Hepatic stellate cell (primary cell): ENCODE results near the gene PIBF1.
"Not testable (repeated sequence)": the region's sequence is repeated elsewhere in the genome, so short reads cannot be mapped to it uniquely, and the experiment has no call there.

Experiments used
- DNase-seq: peaks from one replicate; pipeline ENCODE4 v3.0.0; 2011; ENCODE audit warnings: low spot score

The PIBF1 gene, protein sequence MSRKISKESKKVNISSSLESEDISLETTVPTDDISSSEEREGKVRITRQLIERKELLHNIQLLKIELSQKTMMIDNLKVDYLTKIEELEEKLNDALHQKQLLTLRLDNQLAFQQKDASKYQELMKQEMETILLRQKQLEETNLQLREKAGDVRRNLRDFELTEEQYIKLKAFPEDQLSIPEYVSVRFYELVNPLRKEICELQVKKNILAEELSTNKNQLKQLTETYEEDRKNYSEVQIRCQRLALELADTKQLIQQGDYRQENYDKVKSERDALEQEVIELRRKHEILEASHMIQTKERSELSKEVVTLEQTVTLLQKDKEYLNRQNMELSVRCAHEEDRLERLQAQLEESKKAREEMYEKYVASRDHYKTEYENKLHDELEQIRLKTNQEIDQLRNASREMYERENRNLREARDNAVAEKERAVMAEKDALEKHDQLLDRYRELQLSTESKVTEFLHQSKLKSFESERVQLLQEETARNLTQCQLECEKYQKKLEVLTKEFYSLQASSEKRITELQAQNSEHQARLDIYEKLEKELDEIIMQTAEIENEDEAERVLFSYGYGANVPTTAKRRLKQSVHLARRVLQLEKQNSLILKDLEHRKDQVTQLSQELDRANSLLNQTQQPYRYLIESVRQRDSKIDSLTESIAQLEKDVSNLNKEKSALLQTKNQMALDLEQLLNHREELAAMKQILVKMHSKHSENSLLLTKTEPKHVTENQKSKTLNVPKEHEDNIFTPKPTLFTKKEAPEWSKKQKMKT

GRCh38 chr13:72781451-72782439 lies at the start of gene PIBF1, which contains the start of gene DIS3:
Gene PIBF1 (plus strand): TSS chr13:72782133. CDS start chr13:72783470, 1,337 bp downstream.
Gene DIS3 (minus strand): TSS chr13:72781900. CDS start chr13:72781832, 68 bp downstream.
- DNase-seq = peak; percentile 92

- no peak for DNase-seq
Observed at GRCh38 chr13:72737033-72737432, 44.9 kb upstream of the PIBF1 start.

- DNase-seq = no peak
Observed at GRCh38 chr13:72740015-72740414, 41.9 kb upstream of the PIBF1 start.

GRCh38 chr13:72745260-72745659 lies 36.7 kb upstream of the PIBF1 start:
- no peak for DNase-seq

DNA sequence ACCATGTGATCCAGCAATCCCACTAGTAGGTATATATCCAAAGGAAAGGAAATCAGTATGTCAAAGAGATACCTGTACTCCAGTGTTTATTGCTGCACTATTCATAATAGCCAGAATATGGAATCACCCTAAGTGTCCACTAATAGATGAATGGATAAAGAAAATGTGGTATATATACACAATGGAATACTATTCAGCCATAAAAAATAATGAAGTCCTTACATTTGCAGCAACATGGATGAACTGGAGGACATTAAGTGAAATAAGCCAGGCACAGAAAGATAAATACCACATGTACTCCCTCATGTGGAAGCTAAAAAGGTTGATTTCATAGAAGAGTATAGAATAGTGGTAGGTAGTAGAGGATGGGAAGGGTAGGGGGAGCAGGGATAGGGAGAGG lies 30.7 kb upstream of the PIBF1 start:
- no peak for DNase-seq

- no peak for DNase-seq
Observed at GRCh38 chr13:72754111-72754510, 27.8 kb upstream of the PIBF1 start.

- no peak for DNase-seq
Observed at GRCh38 chr13:72757792-72758535, 24.0 kb upstream of the PIBF1 start.

GRCh38 chr13:72760189-72760588 lies 21.7 kb upstream of the PIBF1 start:
- no peak for DNase-seq

DNA sequence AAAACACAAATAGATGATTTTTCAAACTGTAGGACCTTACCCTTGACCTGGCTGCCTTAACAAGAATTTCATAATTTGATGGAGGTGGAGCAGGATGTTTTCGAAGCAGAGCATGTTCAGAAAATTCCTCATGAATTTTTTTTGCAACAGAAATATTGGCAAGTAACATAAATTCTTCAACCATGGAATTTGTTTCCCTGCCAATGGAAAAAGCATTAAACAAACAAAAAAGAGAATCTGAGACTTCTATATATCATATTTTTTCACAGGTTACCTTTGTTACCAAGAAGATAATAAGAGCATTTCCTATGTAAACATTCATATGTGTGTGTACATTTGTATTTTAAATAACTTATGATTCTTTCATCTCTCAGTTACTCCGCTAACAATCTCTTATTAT lies 18.5 kb upstream of the PIBF1 start:
- DNase-seq = no peak

GRCh38 chr13:72774019-72774418 lies 7.9 kb upstream of the PIBF1 start:
- DNase-seq = no peak

DNA sequence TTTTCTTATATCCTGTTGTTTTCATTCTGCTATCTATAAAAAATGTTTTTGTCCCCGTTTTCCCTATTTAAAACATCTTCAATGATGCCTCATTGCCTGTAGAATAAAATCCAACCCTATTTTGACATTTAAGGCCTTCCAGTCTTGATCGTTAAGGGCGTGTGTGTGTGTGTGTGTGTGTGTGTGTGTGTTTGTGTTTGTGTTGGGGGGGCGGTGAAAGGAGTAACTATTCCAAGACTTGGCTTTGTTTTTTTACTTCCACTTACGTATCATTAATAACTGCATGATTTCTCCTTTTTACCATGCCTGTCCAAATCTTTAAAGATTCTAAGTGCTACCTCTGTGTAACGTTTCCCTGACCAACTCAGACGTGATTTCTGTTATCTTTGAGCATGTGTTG lies 784 bp downstream of the PIBF1 start:
- no peak for DNase-seq

GRCh38 chr13:72784679-72785078 lies 2.7 kb downstream of the PIBF1 start:
- not testable (repeated sequence) for DNase-seq

- no peak for DNase-seq
Observed at GRCh38 chr13:72788831-72789230, 6.9 kb downstream of the PIBF1 start.

GRCh38 chr13:72792640-72793039 lies 10.7 kb downstream of the PIBF1 start:
- no peak for DNase-seq

DNA sequence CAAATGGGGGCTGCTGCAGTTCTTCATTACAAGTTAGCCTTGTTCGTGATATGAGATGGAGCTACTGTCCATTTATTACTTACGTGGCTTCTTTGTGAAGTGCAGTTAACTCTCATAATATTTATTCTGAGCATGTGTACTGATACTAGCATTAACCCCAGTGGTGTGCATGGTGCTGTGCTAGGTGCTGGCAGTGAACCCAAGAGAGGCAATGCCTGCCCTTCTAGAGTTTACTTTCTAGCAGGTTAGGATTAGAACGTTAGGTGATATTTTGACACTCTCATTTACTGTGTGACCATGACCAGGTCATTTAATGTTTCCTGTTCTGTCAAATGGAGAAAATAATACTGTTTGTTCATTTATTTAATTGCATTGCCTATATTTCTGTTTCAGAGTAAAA lies 16.9 kb downstream of the PIBF1 start:
- no peak for DNase-seq

GRCh38 chr13:72804301-72804700 lies 22.4 kb downstream of the PIBF1 start:
- DNase-seq = no peak

DNA sequence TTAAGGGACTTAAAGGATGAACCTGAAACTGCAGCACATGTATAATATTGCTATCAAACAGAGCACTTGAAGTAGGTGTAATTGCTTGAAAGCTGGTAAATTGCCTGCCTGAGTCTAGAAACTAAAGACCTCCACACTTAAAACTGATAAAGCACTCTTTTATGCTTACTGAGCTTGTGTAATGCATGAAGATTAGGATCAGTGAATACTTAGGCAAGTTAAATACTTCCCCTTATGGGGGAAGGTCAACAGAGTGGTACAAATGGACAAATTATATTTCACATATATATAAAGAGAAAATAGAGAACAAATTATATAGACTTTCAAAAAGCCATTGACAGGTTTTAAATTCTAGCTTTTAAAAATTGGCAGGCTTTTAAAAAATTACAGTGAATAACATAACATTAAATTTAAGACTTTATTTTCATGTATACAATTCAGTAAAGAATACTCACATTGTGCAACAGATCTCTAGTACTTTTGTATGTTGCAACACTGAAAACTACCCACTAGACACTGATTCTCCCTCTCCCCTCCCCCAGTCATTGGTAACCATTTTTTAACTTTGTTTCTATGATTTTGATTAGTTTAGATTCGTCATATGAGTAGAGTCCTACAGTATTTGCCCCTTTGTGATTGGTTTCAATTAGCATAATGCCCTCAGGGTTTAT lies 23.9 kb downstream of the PIBF1 start:
- DNase-seq = no peak

DNA sequence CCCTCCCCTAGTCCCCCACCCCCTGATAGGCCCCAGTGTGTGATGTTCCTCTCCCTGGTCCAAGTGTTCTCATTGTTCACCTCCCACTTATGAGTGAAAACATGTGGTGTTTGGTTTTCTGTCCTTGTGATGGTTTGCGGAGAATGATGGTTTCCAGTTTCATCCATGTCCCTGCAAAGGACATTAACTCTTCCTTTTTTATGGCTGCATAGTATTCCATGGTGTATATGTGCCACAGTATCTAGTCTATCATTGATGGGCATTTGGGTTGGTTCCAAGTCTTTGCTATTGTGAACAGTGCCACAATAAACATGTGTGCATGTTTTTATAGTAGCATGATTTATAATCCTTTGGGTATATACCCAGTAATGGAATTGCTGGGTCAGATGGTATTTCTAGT lies 24.6 kb downstream of the PIBF1 start:
- not testable (repeated sequence) for DNase-seq

- DNase-seq = peak; percentile 2
Observed at GRCh38 chr13:72808917-72809500, 27.1 kb downstream of the PIBF1 start.

GRCh38 chr13:72820156-72820897 lies 38.4 kb downstream of the PIBF1 start:
- no peak for DNase-seq
